ENCODE data around the gene RBMS2.

DNA sequence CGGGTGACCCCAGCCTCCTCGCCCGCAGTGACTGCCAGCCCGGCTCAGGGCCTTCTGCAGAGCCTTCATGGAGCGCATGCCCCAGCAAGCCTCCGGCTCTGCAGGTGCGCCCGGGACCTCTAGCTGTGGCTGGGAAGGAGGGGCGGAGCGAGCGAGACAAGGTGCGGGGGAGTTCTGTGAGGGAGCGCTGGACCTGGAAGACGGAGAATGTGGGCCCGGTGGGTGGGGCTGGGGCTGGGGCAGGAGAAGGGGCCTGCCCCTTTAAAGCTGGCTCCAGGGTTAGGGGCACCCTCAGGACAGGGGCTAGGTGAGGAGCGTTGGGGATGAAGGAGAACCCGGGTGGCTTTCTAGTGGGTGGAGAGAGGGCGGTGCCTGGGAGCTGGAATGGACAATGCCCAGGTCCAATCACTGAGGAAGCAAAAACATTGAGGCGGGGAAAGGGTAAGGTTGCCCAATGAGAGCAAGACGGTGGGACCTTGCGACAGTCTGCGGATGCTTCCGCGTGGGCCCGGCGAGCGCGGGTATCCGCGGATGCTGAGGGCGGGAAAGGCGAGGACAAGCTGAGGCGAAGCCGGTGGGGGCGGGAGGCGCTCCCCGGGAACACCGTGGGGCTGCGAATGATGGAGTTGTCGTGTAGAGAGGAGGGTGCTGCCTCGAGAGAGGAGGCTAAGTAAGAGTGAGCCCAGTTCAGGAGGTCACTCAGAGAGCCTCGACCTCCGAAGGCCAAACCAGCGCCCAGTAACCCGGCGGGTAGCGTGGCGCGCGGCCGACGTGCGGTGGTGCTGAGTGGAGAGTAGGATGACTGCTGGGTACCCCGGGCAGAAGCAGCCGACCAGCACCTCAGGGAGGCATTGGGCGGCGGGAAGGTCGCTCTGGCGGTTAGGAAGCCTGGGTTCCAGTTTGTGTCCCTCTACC, 33.3 kb upstream of the RBMS2 start, which contains the start of gene GLS2:
- TF ChIP-seq CTCF (IDR thresholded peaks at IDR 0.05) = no peak
- no peak for TF ChIP-seq POLR2A (IDR thresholded peaks at IDR 0.05)

All from uterus (tissue), 2 donors.